ENCODE data around the gene CAMTA1.
A peak's percentile ranks its signal among the peaks of the same experiment; 100 is the strongest.

Gene CAMTA1

GRCh38 chr1:7322283-7322785 is 537.1 kb downstream of the CAMTA1 start:
- no CpG with 5 or more reads among the region's 2 CpGs for WGBS (ENCODE audit: extremely low coverage, insufficient coverage, insufficient read length)
- no peak overlapping the region for H4K8ac ChIP-seq (ENCODE audit: low read depth, low read length)

GRCh38 chr1:7322912-7323311 is 537.7 kb downstream of the CAMTA1 start:
- Histone ChIP-seq H3K18ac (ENCODE audit: low read length) (no peak overlapping the region), H2AK5ac (ENCODE audit: low read length) (no peak overlapping the region), H3K4me3 (ENCODE audit: low read depth, low read length) (no peak overlapping the region), H3K9ac (ENCODE audit: low read length) (no peak overlapping the region), H3K4ac (ENCODE audit: low read depth, low read length) (no peak overlapping the region), H3K14ac (ENCODE audit: low read length) (no peak overlapping the region), H3K36me3 (ENCODE audit: control insufficient read depth in 1 of 2, insufficient read depth in 2 of 2, low read length in 2 of 2) (no peaks in the 10 kb centered on the region), H2AFZ (ENCODE audit: insufficient read depth, low read length, poor library complexity) (no peak overlapping the region), H3K4me2 (ENCODE audit: low read length) (no peak overlapping the region), H2BK12ac (ENCODE audit: low read length) (no peak overlapping the region), H4K91ac (ENCODE audit: low read depth, low read length) (no peak overlapping the region), H2BK120ac (ENCODE audit: insufficient read depth, low read length, poor library complexity) (no peak overlapping the region), H2BK5ac (ENCODE audit: low read depth, low read length, poor library complexity) (no peak overlapping the region), H3K79me1 (ENCODE audit: low read length) (no peaks in the 10 kb centered on the region), H3K27me3 (ENCODE audit: insufficient read depth, low read length) (no peaks in the 10 kb centered on the region), H3K4me1 (ENCODE audit: control insufficient read depth in 1 of 2, insufficient read depth in 2 of 2, low read length in 2 of 2) (no peaks in the 10 kb centered on the region), H3K23ac (ENCODE audit: low read length) (no peak overlapping the region), H4K8ac (ENCODE audit: low read depth, low read length) (no peak overlapping the region), H3K79me2 (ENCODE audit: control insufficient read depth, insufficient read depth, low read length, poor library complexity) (no peaks in the 10 kb centered on the region), H3K9me3 (ENCODE audit: insufficient read depth, low read depth, low read length) (no peaks in the 10 kb centered on the region), H4K12ac (ENCODE audit: low read depth, low read length) (no peak overlapping the region), H3K27ac (ENCODE audit: low read depth, low read length) (no peak overlapping the region)
- no peak for DNase-seq
- no CpG with 5 or more reads among the region's 1 CpG for WGBS (ENCODE audit: extremely low coverage, insufficient coverage, insufficient read length)

More at GRCh38 chr1:7322283-7322785, 537.1 kb downstream of the CAMTA1 start:
- peak in 1 of 2 donors; percentile 2 for DNase-seq
- Histone ChIP-seq H3K27ac (ENCODE audit: low read depth, low read length) (no peak overlapping the region), H3K9ac (ENCODE audit: low read length) (no peak overlapping the region), H3K4me2 (ENCODE audit: low read length) (no peak overlapping the region), H3K14ac (ENCODE audit: low read length) (no peak overlapping the region), H4K91ac (ENCODE audit: low read depth, low read length) (no peak overlapping the region), H3K4me3 (ENCODE audit: low read depth, low read length) (no peak overlapping the region), H2BK5ac (ENCODE audit: low read depth, low read length, poor library complexity) (no peak overlapping the region), H2BK120ac (ENCODE audit: insufficient read depth, low read length, poor library complexity) (no peak overlapping the region), H3K4ac (ENCODE audit: low read depth, low read length) (no peak overlapping the region), H2AFZ (ENCODE audit: insufficient read depth, low read length, poor library complexity) (no peak overlapping the region), H3K4me1 (ENCODE audit: control insufficient read depth in 1 of 2, insufficient read depth in 2 of 2, low read length in 2 of 2) (no peaks in the 10 kb centered on the region), H2AK5ac (ENCODE audit: low read length) (no peak overlapping the region), H3K36me3 (ENCODE audit: control insufficient read depth in 1 of 2, insufficient read depth in 2 of 2, low read length in 2 of 2) (no peaks in the 10 kb centered on the region), H3K79me2 (ENCODE audit: control insufficient read depth, insufficient read depth, low read length, poor library complexity) (no peaks in the 10 kb centered on the region), H3K27me3 (ENCODE audit: insufficient read depth, low read length) (no peaks in the 10 kb centered on the region), H2BK12ac (ENCODE audit: low read length) (no peak overlapping the region), H3K9me3 (ENCODE audit: insufficient read depth, low read depth, low read length) (no peaks in the 10 kb centered on the region), H4K12ac (ENCODE audit: low read depth, low read length) (no peak overlapping the region), H3K23ac (ENCODE audit: low read length) (no peak overlapping the region), H3K18ac (ENCODE audit: low read length) (no peak overlapping the region), H3K79me1 (ENCODE audit: low read length) (no peaks in the 10 kb centered on the region)

- no peak overlapping the region for H3K14ac ChIP-seq (ENCODE audit: low read length)
- H4K8ac ChIP-seq (ENCODE audit: low read depth, low read length), result no peak overlapping the region
- no peaks in the 10 kb centered on the region for H3K79me2 ChIP-seq (ENCODE audit: control insufficient read depth, insufficient read depth, low read length, poor library complexity)
- no peak for DNase-seq
- WGBS (ENCODE audit: extremely low coverage, insufficient coverage, insufficient read length), result no CpG with 5 or more reads among the region's 3 CpGs
- H3K4ac ChIP-seq (ENCODE audit: low read depth, low read length), result no peak overlapping the region
- H3K4me2 ChIP-seq (ENCODE audit: low read length), result no peak overlapping the region
- H3K4me3 ChIP-seq (ENCODE audit: low read depth, low read length), result no peak overlapping the region
- H3K9me3 ChIP-seq (ENCODE audit: insufficient read depth, low read depth, low read length), result no peaks in the 10 kb centered on the region
- no peak overlapping the region for H4K12ac ChIP-seq (ENCODE audit: low read depth, low read length)
- H2BK120ac ChIP-seq (ENCODE audit: insufficient read depth, low read length, poor library complexity), result no peak overlapping the region
- H3K79me1 ChIP-seq (ENCODE audit: low read length), result no peaks in the 10 kb centered on the region
- no peak overlapping the region for H3K23ac ChIP-seq (ENCODE audit: low read length)
- no peak overlapping the region for H3K9ac ChIP-seq (ENCODE audit: low read length)
- H3K4me1 ChIP-seq (ENCODE audit: control insufficient read depth in 1 of 2, insufficient read depth in 2 of 2, low read length in 2 of 2), result no peaks in the 10 kb centered on the region
- no peak overlapping the region for H2BK12ac ChIP-seq (ENCODE audit: low read length)
- no peak overlapping the region for H3K18ac ChIP-seq (ENCODE audit: low read length)
- no peaks in the 10 kb centered on the region for H3K27me3 ChIP-seq (ENCODE audit: insufficient read depth, low read length)
- no peaks in the 10 kb centered on the region for H3K36me3 ChIP-seq (ENCODE audit: control insufficient read depth in 1 of 2, insufficient read depth in 2 of 2, low read length in 2 of 2)
- H4K91ac ChIP-seq (ENCODE audit: low read depth, low read length), result no peak overlapping the region
- H3K27ac ChIP-seq (ENCODE audit: low read depth, low read length), result no peak overlapping the region
- no peak overlapping the region for H2AK5ac ChIP-seq (ENCODE audit: low read length)
- H2BK5ac ChIP-seq (ENCODE audit: low read depth, low read length, poor library complexity), result no peak overlapping the region
- no peak overlapping the region for H2AFZ ChIP-seq (ENCODE audit: insufficient read depth, low read length, poor library complexity)
Measured at GRCh38 chr1:7325254-7325653, 540.0 kb downstream of the CAMTA1 start.

- Histone ChIP-seq H4K91ac (ENCODE audit: low read depth, low read length) (no peak overlapping the region), H3K79me1 (ENCODE audit: low read length) (no peaks in the 10 kb centered on the region), H2AFZ (ENCODE audit: insufficient read depth, low read length, poor library complexity) (no peak overlapping the region), H3K18ac (ENCODE audit: low read length) (no peak overlapping the region), H3K27me3 (ENCODE audit: insufficient read depth, low read length) (no peaks in the 10 kb centered on the region), H3K79me2 (ENCODE audit: control insufficient read depth, insufficient read depth, low read length, poor library complexity) (no peaks in the 10 kb centered on the region), H3K4ac (ENCODE audit: low read depth, low read length) (no peak overlapping the region), H4K8ac (ENCODE audit: low read depth, low read length) (no peak overlapping the region), H3K4me2 (ENCODE audit: low read length) (no peak overlapping the region), H2BK5ac (ENCODE audit: low read depth, low read length, poor library complexity) (no peak overlapping the region), H2BK120ac (ENCODE audit: insufficient read depth, low read length, poor library complexity) (no peak overlapping the region), H2AK5ac (ENCODE audit: low read length) (no peak overlapping the region), H3K9me3 (ENCODE audit: insufficient read depth, low read depth, low read length) (no peaks in the 10 kb centered on the region), H2BK12ac (ENCODE audit: low read length) (no peak overlapping the region), H4K12ac (ENCODE audit: low read depth, low read length) (no peak overlapping the region), H3K23ac (ENCODE audit: low read length) (no peak overlapping the region), H3K36me3 (ENCODE audit: control insufficient read depth in 1 of 2, insufficient read depth in 2 of 2, low read length in 2 of 2) (no peaks in the 10 kb centered on the region), H3K14ac (ENCODE audit: low read length) (no peak overlapping the region), H3K27ac (ENCODE audit: low read depth, low read length) (no peak overlapping the region), H3K9ac (ENCODE audit: low read length) (no peak overlapping the region), H3K4me1 (ENCODE audit: control insufficient read depth in 1 of 2, insufficient read depth in 2 of 2, low read length in 2 of 2) (no peaks in the 10 kb centered on the region), H3K4me3 (ENCODE audit: low read depth, low read length) (no peak overlapping the region)
- WGBS (ENCODE audit: extremely low coverage, insufficient coverage, insufficient read length), result no CpG with 5 or more reads among the region's 2 CpGs
- DNase-seq, result peak; percentile 76 to 87
Measured at GRCh38 chr1:7326366-7326765, 541.1 kb downstream of the CAMTA1 start.
